Activated CD4-positive, alpha-beta memory T cell treated with anti-CD3 and anti-CD28 coated beads for 36 hours (primary cell): ENCODE measurements around the gene KRT76. TPM values are rescaled to one million over a fixed set of nuclear protein-coding genes. Genes with fewer than 3 reads are reported as not detected.

ENCODE experiments used
- CTCF ChIA-PET: fragments of 350-600 bp; sonication (Branson Sonifier 250); formaldehyde crosslinking; loops from one replicate; lab custom pipeline; 2021; ENCODE audit warnings: antibody characterized with exemption, inconsistent platforms; lab: Charles Lee
- POLR2A ChIA-PET: fragments of 350-600 bp; sonication (Branson Sonifier 250); formaldehyde crosslinking; loops from one replicate; lab custom pipeline; 2021; ENCODE audit warnings: antibody characterized with exemption; lab: Charles Lee
- DNase-seq: peaks from one replicate; pipeline ENCODE4 v3.0.0-alpha.2; 2020
- H3K27ac Mint-ChIP-seq: one replicate; pipeline ENCODE4 v1.8.0; 2021; ENCODE audit warnings: mixed read lengths
- H3K27me3 Mint-ChIP-seq: one replicate; pipeline ENCODE4 v1.8.0; 2021; ENCODE audit warnings: mixed read lengths
- H3K36me3 Mint-ChIP-seq: one replicate; pipeline ENCODE4 v1.8.0; 2021; ENCODE audit warnings: mixed read lengths
- H3K4me1 Mint-ChIP-seq: one replicate; pipeline ENCODE4 v1.8.0; 2021; ENCODE audit warnings: low read depth, mixed read lengths
- H3K4me3 Mint-ChIP-seq: one replicate; pipeline ENCODE4 v1.8.0; 2021; ENCODE audit warnings: mild to moderate bottlenecking, mixed read lengths
- H3K9me3 Mint-ChIP-seq: one replicate; pipeline ENCODE4 v1.8.0; 2021; ENCODE audit warnings: mixed read lengths
- intact Hi-C: fragments of 100-400 bp; cut with micrococcal nuclease; formaldehyde crosslinking; loops from one replicate; pipeline ENCODE4 v1.15.1; 2023
- total RNA-seq, 2 experiments: library from RNA; stranded (reverse); gene quantifications; one replicate each; pipeline ENCODE4 v1.2.3, GENCODE V29; 2021

KRT76 gene
- total RNA-seq, 2 experiments from 2014 or later = not detected

- H3K4me1 Mint-ChIP-seq = no peaks in the 10 kb centered on the region
- peaks cover 5% of the 10 kb centered on the region for H3K27me3 Mint-ChIP-seq
- no peak for DNase-seq
- H3K4me3 Mint-ChIP-seq = no peak overlapping the region
- H3K27ac Mint-ChIP-seq = no peak overlapping the region
- ChIA-PET POLR2A (no interaction called here), CTCF (no interaction called here)
- H3K36me3 Mint-ChIP-seq = no peaks in the 10 kb centered on the region
- intact Hi-C loops = no loop called here
- H3K9me3 Mint-ChIP-seq = no peaks in the 10 kb centered on the region
Measured at GRCh38 chr12:52726451-52726850, 50.7 kb downstream of the KRT76 start.

GRCh38 chr12:52724384-52724783 is 52.8 kb downstream of the KRT76 start:
- no peaks in the 10 kb centered on the region for H3K9me3 Mint-ChIP-seq
- POLR2A ChIA-PET = no interaction called here
- no peak for DNase-seq
- H3K36me3 Mint-ChIP-seq = no peaks in the 10 kb centered on the region
- no peak overlapping the region for H3K27ac Mint-ChIP-seq
- no peak overlapping the region for H3K4me3 Mint-ChIP-seq
- H3K27me3 Mint-ChIP-seq = peaks cover 5% of the 10 kb centered on the region
- CTCF ChIA-PET = interaction anchor here (0.7 kb wide), 1 partner anchor 242 kb away, joined by 3 read pairs; no protein-coding TSS in a partner anchor
- intact Hi-C loops = no loop called here
- H3K4me1 Mint-ChIP-seq = no peaks in the 10 kb centered on the region

- DNase-seq = no peak
- POLR2A ChIA-PET = no interaction called here
- no peaks in the 10 kb centered on the region for H3K4me1 Mint-ChIP-seq
- H3K27me3 Mint-ChIP-seq = peaks cover 4% of the 10 kb centered on the region
- CTCF ChIA-PET = no interaction called here
- intact Hi-C loops = no loop called here
- H3K27ac Mint-ChIP-seq = no peak overlapping the region
- no peak overlapping the region for H3K4me3 Mint-ChIP-seq
- H3K9me3 Mint-ChIP-seq = no peaks in the 10 kb centered on the region
- H3K36me3 Mint-ChIP-seq = no peaks in the 10 kb centered on the region
Measured at GRCh38 chr12:52722680-52723079, 54.5 kb downstream of the KRT76 start.

DNA sequence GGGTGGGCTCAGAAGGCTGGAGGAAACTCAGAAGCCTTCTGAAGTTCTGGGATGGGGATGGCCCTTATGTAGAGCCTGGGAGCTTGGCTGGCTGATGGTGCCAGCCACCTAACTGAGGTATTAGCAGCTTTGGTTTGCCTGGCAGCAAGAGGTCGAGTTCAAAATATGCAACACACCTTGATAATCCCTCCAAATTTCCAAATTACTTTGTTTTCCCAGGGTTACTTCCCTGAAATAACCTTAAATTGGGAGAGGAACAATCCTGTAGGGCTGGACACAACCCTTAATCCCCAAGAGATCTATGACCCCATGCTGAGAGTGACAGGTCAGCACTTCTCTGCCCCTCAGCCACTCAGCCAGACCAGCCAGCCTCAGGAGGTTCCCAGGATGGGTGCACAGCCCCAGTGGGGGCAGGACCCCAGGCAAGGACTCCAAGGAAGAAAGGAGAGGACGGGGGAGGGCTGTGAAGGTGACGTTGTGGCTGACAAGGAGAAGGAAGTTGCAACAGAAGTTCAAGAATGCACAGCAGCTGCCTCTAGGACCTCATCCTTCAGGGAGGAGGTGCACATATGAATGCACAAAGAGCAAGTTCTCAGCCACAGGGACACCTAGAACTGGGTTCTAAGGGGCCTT is 55.2 kb downstream of the KRT76 start:
- intact Hi-C loops = no loop called here
- no peaks in the 10 kb centered on the region for H3K9me3 Mint-ChIP-seq
- H3K27ac Mint-ChIP-seq = no peak overlapping the region
- no peaks in the 10 kb centered on the region for H3K36me3 Mint-ChIP-seq
- ChIA-PET POLR2A (no interaction called here), CTCF (no interaction called here)
- no peaks in the 10 kb centered on the region for H3K4me1 Mint-ChIP-seq
- H3K27me3 Mint-ChIP-seq = peaks cover 4% of the 10 kb centered on the region
- DNase-seq = no peak
- no peak overlapping the region for H3K4me3 Mint-ChIP-seq

DNA sequence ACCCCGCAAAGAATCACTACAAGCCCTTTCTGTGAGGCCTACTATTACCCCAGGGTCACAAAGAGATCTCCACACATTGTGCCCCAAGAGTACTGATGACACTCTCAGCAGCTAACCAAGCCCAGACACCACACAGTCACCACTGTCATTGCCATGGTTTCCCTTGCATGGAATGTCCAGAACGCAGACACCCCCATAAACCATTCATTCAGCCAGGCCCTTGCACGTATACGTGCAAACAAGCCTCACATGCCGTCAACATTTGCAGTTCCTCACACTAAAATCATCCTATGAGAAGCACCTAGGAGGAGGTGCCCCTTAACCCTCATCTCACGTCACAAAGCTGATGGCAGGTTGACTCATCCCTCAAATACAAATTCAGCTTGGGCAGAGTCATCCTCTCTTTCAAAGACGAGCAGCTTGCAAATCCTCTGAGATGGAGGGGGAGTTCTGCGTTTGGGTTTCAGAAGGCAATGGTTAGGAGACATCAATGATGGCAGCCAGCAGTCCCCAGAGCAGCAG is 56.7 kb downstream of the KRT76 start:
- no peak for DNase-seq
- Mint-ChIP-seq H3K27me3 (peaks cover 13% of the 10 kb centered on the region), H3K4me3 (no peak overlapping the region), H3K9me3 (no peaks in the 10 kb centered on the region), H3K4me1 (no peaks in the 10 kb centered on the region), H3K27ac (no peak overlapping the region), H3K36me3 (no peaks in the 10 kb centered on the region)
- CTCF ChIA-PET = no interaction called here
- intact Hi-C loops = no loop called here
- POLR2A ChIA-PET = no interaction called here

Other genes with a start within 250 kb of the KRT76 start
- not detected for gene KRT71, start 224.2 kb downstream of the KRT76 start, total RNA-seq
- not detected for gene KRT74, start 203.5 kb downstream of the KRT76 start, total RNA-seq
- under 1 TPM in 1 of 2 experiments, not detected in 1; 0.17 TPM for gene KRT72, start 175.9 kb downstream of the KRT76 start, total RNA-seq
- gene KRT73, start 158.8 kb downstream of the KRT76 start, total RNA-seq = under 1 TPM in 1 of 2 experiments, not detected in 1; 0.19 TPM
- not detected for gene KRT2, start 125.1 kb downstream of the KRT76 start, total RNA-seq
- gene KRT1, start 96.9 kb downstream of the KRT76 start, total RNA-seq = not detected
- gene KRT77, start 73.8 kb downstream of the KRT76 start, total RNA-seq = not detected
- gene KRT3, start 18.8 kb upstream of the KRT76 start, total RNA-seq = not detected
- gene KRT4, start 36.8 kb upstream of the KRT76 start, total RNA-seq = not detected
- not detected for gene KRT79, start 57.0 kb upstream of the KRT76 start, total RNA-seq
- not detected for gene KRT78, start 71.6 kb upstream of the KRT76 start, total RNA-seq
- gene KRT8, start 127.7 kb upstream of the KRT76 start, total RNA-seq = under 1 TPM; 0.51 to 0.67 TPM
- 1 to 10 TPM; 4.9 to 5.6 TPM for gene KRT18, start 171.8 kb upstream of the KRT76 start, total RNA-seq
- 100 to 1,000 TPM; 686 to 718 TPM for gene EIF4B, start 229.1 kb upstream of the KRT76 start, total RNA-seq